Suprapubic skin (tissue), 4 donors: ENCODE data around the gene SCGB2B2. TPM values are rescaled to one million over a fixed set of nuclear protein-coding genes. Genes with fewer than 3 reads are reported as not detected.

Source experiments
- DNase-seq, 2 donors: peaks; one replicate each; pipeline ENCODE4 v3.0.0-alpha.2; 2019; ENCODE audit warnings: low spot score in 2 of 2
- H3K27ac ChIP-seq: fragments of 200-600 bp; sonication (generic); one replicate; pipeline ENCODE4 v1.5.1; 2019
- H3K27me3 ChIP-seq: fragments of 200-600 bp; sonication (generic); one replicate; pipeline ENCODE4 v1.5.1; 2019
- H3K36me3 ChIP-seq: fragments of 200-600 bp; sonication (generic); one replicate; pipeline ENCODE4 v1.5.1; 2019
- H3K4me1 ChIP-seq: fragments of 200-600 bp; sonication (generic); one replicate; pipeline ENCODE4 v1.5.1; 2019
- H3K4me3 ChIP-seq: fragments of 200-600 bp; sonication (generic); one replicate; pipeline ENCODE4 v1.5.1; 2019; ENCODE audit warnings: mild to moderate bottlenecking
- H3K9me3 ChIP-seq: fragments of 200-600 bp; sonication (generic); one replicate; pipeline ENCODE4 v1.5.1; 2019
- CTCF ChIP-seq, 2 donors: fragments of 200-600 bp in 1 of 2; fragments of 450-650 bp in 1 of 2; sonication (generic) in 1 of 2; IDR thresholded peaks; one replicate each; pipeline ENCODE4 v1.5.1; 2016 to 2019; ENCODE audit warnings: antibody characterized with exemption in 2 of 2, mild to moderate bottlenecking in 1 of 2, moderate library complexity in 1 of 2
- EP300 ChIP-seq: sonication (generic); formaldehyde crosslinking; IDR thresholded peaks from one replicate; pipeline ENCODE4 v1.6.1; 2017; ENCODE audit warnings: antibody characterized with exemption
- POLR2A ChIP-seq, 2 donors: fragments of 450-650 bp; IDR thresholded peaks; one replicate each; pipeline ENCODE4 v1.6.1; 2017; ENCODE audit warnings: antibody characterized with exemption in 2 of 2, mild to moderate bottlenecking in 2 of 2, moderate library complexity in 2 of 2
- POLR2AphosphoS5 ChIP-seq, 3 donors: sonication (generic); formaldehyde crosslinking; IDR thresholded peaks; one replicate each; pipeline ENCODE4 v1.6.1; 2017; ENCODE audit warnings: antibody characterized with exemption in 3 of 3
- WGBS: methylation state at CpG from one replicate; pipeline ENCODE4 v1.1.5; 2018; 5-methylcytosine and 5-hydroxymethylcytosine counted together
- total RNA-seq, 4 donors: library from RNA; depleted of rRNA; stranded (reverse); fragments of >200 nt; gene quantifications; one replicate each; pipeline ENCODE4 v1.1.0, GENCODE V29; 2016

Gene SCGB2B2
- total RNA-seq, 4 donors from 2014 or later = 0.18 to 12.1 (median 4.5) TPM

DNA sequence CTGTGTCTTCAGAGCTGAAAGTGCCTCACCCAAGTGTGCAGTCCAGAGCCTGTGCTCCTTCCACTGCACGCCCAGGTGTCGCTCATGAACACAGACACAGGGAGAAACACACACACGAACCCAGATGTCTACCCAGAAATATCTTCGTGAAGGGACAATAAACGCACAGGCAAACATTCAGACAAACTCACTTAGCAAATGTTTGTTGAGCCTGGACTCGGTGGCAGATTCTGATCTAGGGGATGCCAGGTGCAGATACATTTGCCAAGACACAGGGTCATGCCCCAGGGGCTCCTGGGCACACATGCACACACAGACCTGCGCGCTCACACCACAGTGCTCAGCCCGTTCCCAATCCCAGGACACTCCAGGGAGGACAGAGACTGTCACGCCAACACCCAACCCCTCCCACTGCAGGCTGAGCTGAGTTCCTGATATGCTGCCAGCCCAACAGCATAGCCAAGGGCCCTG lies 31.9 kb downstream of the SCGB2B2 start:
- DNase-seq = no peak
- H3K36me3 ChIP-seq = no peaks in the 10 kb centered on the region
- H3K9me3 ChIP-seq = no peaks in the 10 kb centered on the region
- H3K27me3 ChIP-seq = no peaks in the 10 kb centered on the region
- H3K4me3 ChIP-seq = no peak overlapping the region
- no peaks in the 10 kb centered on the region for H3K4me1 ChIP-seq
- WGBS = 61% methylated on average over 6 of the region's 10 CpGs
- no peak for TF ChIP-seq CTCF (IDR thresholded peaks at IDR 0.05)
- TF ChIP-seq POLR2AphosphoS5 (IDR thresholded peaks at IDR 0.05) = no peak
- TF ChIP-seq EP300 = no peak
- TF ChIP-seq POLR2A (IDR thresholded peaks at IDR 0.05) = no peak
- no peak overlapping the region for H3K27ac ChIP-seq

DNA sequence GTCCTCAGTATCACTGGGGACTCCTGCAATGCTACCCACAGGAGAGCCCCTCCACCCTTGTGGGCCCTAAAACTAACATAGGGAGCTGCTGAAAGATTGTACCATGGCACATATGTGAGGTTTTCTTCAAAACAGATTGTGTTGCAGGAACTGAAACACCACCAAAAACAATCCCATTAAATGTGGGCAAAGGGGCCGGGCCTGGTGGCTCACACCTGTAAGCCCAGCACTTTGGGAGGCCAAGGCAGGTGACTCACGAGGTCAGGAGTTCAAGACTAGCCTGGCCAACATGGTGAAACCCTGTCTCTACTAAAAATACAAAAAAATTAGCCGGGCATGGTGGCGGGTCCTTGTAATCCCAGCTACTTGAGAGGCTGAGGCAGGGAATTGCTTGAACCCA lies 34.7 kb downstream of the SCGB2B2 start:
- Histone ChIP-seq H3K4me3 (no peak overlapping the region), H3K27me3 (no peaks in the 10 kb centered on the region), H3K27ac (no peak overlapping the region), H3K9me3 (no peaks in the 10 kb centered on the region), H3K4me1 (no peaks in the 10 kb centered on the region), H3K36me3 (no peaks in the 10 kb centered on the region)
- WGBS = 86% methylated on average over 4 of the region's 4 CpGs
- TF ChIP-seq POLR2AphosphoS5 (IDR thresholded peaks at IDR 0.05) = no peak
- TF ChIP-seq POLR2A (IDR thresholded peaks at IDR 0.05) = no peak
- no peak for TF ChIP-seq CTCF (IDR thresholded peaks at IDR 0.05)
- no peak for TF ChIP-seq EP300
- DNase-seq = no peak

DNA sequence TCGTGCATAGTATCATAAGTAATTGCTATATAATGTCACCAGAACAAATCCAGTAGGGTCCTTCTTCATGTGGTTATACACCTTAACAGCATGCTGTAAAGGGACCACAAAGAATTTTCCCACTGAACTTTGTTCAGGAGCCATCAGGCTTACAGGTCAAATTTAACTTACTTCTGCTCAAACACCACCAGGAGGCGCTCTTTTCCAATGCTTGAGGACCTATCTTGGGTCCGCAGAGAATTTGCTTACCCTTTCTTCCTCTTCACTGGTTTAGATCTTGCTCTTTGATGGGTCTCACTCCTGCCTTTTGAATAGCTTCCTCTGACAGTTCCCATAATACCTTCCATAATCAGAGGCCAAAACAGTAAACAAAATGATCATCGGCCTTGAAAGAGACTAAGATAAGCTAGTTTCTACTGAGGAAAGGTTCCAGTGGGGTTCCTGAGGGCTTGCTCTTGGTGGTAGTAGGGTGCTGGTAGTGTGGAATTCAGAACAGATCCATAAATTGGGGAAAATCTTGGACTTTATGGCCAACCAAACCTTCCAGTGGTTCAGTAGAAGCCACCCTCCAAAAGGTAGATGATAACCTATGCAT lies 37.4 kb downstream of the SCGB2B2 start:
- no peak for DNase-seq
- no peaks in the 10 kb centered on the region for H3K4me1 ChIP-seq
- H3K4me3 ChIP-seq = no peak overlapping the region
- no peak overlapping the region for H3K27ac ChIP-seq
- 24% methylated on average over 4 of the region's 4 CpGs for WGBS
- H3K9me3 ChIP-seq = peaks cover 10% of the 10 kb centered on the region
- H3K27me3 ChIP-seq = no peaks in the 10 kb centered on the region
- H3K36me3 ChIP-seq = no peaks in the 10 kb centered on the region
- TF ChIP-seq CTCF (IDR thresholded peaks at IDR 0.05) (peak; percentile 33 to 59), EP300 (no peak)

- no peaks in the 10 kb centered on the region for H3K27me3 ChIP-seq
- no peaks in the 10 kb centered on the region for H3K4me1 ChIP-seq
- no peak for DNase-seq
- H3K9me3 ChIP-seq = peaks cover 13% of the 10 kb centered on the region
- no peaks in the 10 kb centered on the region for H3K36me3 ChIP-seq
- TF ChIP-seq CTCF (IDR thresholded peaks at IDR 0.05) (no peak), POLR2AphosphoS5 (IDR thresholded peaks at IDR 0.05) (no peak), POLR2A (IDR thresholded peaks at IDR 0.05) (no peak), EP300 (no peak)
- H3K27ac ChIP-seq = no peak overlapping the region
- WGBS = 98% methylated on average over 2 of the region's 2 CpGs
- H3K4me3 ChIP-seq = no peak overlapping the region
These were observed 43.2 kb downstream of the SCGB2B2 start for GRCh38 chr19:34633802-34634201.

Other genes starting within 250 kb of the SCGB2B2 start
- gene UBA2, start 248.8 kb downstream of the SCGB2B2 start, total RNA-seq = 10 to 100 TPM; 60.5 to 98.6 (median 84.7) TPM
- gene WTIP, start 195.4 kb downstream of the SCGB2B2 start, total RNA-seq = 10 to 100 TPM in 2 of 4 donors, 1 to 10 TPM in 2; 8.7 to 15.7 (median 12.5) TPM
- 10 to 100 TPM in 3 of 4 donors, 1 to 10 TPM in 1; 9.8 to 33.8 (median 21.4) TPM for gene ZNF302, start 519 bp upstream of the SCGB2B2 start, total RNA-seq
- 10 to 100 TPM in 3 of 4 donors, 1 to 10 TPM in 1; 9.2 to 28.3 (median 18.4) TPM for gene ZNF181, start 57.1 kb upstream of the SCGB2B2 start, total RNA-seq
- gene ZNF599, start 96.1 kb upstream of the SCGB2B2 start, total RNA-seq = 10 to 100 TPM in 2 of 4 donors, 1 to 10 TPM in 2; 3.4 to 12.8 (median 9.2) TPM
- gene ZNF30, start 249.7 kb upstream of the SCGB2B2 start, total RNA-seq = 1 to 10 TPM in 2 of 4 donors, under 1 TPM in 2; 0.44 to 3.4 (median 1.5) TPM